Amygdala (tissue), 56 donors: ENCODE data around the gene PALLD.
"Not testable (repeated sequence)": the region's sequence is repeated elsewhere in the genome, so short reads cannot be mapped to it uniquely, and the experiment has no call there.

Experiments
- DNase-seq, 56 donors: peaks; one replicate each; lab custom pipeline; 2025; lab: John Stamatoyannopoulos, UW

The PALLD gene

DNA sequence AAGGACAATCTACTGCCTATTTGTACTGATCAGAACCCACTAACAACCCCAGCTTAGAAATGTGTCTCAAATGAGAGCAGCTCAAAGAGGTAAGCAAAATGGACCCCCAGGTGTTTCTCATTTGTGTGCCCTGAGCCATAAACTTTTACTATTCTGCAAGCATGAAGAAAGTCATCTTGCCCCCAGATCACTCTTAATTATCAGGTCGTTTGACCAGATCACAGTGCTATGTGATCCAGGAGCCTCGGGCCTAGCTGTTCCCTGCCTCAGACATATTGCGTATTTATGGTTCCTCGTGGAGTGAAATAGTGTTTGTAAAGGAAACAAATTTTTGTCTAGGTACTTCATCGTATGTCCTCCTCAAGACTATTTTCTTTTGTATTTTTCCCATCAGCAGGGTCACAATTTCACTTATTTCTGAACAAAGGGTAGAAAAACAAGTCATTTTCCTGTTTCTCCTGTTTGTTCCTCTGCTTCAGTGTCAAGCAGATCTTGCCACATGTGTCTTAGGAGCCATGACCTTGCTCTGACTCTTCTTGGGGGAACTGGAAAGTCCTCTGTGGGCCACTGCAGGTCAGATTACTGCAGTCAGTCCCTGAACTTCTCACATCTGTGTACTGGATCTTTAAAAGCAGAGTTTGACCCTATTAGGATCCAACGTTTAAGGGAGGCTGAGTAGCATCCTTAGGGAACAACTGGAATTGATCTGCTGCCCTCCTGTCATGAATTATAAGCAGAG, 194.9 kb downstream of the PALLD start:
- DNase-seq = no peak

DNA sequence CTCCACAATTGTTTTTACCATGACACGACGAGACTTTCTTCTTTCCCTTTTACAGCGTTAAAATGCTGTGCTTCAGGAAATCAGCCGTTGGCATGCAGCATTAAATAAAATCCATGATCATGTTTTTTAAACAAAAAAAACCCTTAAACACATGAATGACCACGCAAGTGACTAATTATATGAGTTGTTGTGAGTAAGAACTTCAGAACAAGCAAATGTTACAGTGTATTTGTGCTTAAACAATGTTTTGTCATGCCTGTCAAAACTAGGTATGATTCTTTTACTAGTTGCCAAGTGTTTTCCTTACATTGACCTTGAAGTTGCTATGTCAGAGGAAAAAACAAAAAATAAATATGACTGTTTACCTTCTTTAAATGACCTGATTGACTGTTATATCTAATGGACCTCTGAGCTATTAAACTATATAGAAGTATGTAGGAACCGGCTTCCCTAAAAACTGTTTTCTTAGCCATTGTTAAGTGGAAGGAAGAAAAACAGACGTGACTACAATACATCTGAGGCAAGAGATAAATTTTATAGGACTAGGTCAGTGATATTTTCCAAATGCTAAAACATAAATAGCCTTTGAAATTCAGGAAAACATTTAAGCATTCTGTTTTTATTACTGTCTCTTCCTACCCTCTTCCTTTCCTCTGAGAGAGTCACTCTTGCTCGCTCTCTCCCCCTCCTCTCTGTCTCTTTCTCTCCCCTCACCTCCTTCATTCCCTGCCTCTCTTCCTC, 197.1 kb downstream of the PALLD start:
- no peak for DNase-seq

GRCh38 chr4:168694667-168695066, 197.8 kb downstream of the PALLD start:
- DNase-seq = no peak

DNA sequence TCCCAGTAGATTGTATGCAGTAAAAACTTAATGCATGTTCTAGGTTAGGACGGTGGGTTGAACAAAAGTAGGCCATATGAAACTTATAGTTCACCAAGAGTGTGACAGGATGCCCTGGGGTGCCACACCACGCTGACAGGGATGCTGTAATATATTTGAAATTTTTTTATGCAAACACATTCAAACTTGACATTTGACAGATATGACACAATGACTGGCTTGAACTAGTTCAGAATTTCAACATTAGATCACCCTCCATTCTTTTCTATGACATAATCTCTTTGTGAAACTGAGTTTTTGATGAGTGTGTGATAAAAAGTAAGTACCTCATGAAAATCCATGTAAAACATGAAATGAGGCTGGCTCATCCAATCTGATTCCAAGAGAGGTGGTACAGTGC, 198.4 kb downstream of the PALLD start:
- DNase-seq = no peak

DNA sequence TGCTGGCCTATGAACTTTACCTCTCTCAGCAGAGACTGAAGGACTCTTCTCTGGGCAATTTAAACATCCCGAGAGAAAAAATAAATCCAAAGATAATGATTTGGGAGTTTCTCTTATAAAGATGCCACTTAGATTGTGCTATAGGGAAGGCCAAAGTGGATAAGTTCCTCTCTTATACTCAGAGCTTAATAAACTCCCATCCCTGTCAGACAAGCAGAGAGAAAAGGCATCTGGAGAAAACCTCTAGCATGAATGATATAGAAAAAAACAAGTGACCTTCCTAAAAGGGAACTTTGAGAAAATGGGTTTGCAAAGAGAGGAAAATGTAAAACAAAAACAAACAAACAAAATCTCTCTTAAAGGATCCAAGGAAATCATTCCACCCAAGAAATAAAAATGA, 199.4 kb downstream of the PALLD start:
- no peak for DNase-seq

DNA sequence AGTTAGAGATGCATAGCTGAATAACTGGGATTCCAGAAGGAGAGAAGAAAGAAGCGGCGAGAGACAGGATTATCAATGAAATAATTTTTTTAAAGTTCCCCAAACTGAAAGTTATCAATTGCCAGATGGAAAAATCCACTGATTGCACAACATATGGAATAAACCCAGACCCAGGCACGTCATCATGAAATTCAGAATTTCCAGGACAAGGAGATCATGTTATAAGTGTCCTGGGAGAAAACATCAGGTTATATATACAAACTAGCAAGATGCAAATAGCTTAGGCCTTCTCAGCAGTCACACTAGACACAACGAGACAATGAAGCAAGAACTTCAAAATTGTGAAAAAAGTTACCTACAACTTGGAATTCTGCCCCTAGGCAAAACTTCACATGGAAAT, 200.0 kb downstream of the PALLD start:
- no peak for DNase-seq

DNA sequence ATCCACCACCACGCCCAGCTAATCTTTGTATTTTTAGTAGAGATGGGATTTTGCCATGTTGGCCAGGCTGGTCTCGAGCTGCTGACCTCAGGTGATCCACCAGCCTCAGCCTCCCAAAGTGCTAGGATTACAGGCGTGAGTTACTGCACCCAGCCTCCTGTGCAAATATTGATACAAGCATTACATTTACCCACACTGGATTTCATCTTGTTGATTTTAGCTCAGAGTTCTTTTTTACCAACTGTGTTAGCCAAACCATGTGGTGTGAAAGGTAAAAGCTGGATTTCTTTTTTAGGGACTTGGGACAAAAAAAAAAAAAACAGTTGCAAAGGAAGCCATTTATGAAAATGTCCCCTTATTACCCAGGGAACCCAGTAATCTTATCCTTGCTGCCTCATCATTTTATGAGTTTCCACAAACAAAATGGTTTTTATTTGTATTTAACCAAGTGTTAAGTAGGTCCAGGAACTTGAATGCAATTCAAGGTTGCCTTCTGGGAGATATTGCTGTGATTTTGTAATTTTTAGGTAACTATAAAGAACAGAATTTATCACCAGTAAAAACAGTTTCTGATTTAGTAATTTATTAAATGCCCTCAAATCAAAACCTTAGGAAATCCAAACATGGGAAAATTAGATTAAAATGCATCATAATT, 202.5 kb downstream of the PALLD start:
- no peak for DNase-seq

DNA sequence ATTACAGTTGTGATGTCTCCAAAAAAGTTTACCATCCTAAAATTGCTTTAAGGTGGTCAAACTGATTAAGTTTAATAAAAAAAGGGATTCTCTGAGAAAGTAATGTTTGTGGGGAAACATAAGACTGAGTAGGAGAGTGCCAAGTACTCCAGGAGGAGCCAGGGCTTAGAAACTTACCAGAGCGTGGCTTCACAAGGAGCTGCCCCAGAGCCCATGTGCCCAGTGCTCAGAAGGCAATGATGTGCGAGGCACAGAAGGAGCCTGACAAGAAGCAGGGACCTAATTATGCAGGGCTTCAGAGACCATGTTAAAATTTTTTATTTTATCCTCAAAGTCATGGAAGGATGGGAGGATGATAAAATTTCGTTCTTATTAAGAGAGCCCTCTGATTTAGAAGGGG, 204.2 kb downstream of the PALLD start:
- no peak for DNase-seq

DNA sequence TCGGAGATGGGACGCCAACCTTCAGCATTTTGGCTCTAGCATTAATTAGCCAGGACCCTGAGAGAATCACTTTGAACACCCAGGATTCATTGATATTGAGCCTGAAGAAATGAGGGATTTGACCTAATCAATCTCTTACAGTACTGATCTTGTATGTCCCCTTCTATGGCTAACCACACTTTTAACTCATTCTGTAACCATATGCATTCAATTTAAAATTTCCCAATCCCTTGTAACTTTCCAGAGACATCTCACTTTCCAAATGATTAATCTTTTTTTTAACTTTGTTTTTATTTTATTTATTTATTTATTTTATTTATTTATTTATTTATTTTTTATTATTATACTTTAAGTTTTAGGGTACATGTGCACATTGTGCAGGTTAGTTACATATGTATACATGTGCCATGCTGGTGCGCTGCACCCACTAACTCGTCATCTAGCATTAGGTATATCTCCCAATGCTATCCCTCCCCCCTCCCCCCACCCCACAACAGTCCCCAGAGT, 205.8 kb downstream of the PALLD start:
- DNase-seq = not testable (repeated sequence)

DNA sequence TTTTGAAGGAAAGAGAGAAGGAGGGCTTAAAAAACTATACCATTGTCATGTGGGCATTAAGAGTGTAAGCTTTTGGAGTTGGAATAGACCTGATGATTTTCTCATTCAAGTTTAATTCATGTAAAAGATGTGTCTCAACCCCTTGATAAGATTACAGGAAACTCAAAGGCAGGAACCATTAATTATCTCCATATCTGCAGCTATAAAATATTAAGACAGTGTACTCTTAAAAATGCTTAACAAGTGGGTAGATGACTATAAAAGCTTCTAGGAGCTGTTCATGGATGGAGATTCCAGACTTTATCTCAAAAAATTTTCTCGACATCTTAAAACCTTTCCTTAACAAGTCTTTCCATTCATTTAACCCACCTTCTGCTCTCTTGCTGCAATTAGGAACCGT, 208.3 kb downstream of the PALLD start:
- DNase-seq = no peak

DNA sequence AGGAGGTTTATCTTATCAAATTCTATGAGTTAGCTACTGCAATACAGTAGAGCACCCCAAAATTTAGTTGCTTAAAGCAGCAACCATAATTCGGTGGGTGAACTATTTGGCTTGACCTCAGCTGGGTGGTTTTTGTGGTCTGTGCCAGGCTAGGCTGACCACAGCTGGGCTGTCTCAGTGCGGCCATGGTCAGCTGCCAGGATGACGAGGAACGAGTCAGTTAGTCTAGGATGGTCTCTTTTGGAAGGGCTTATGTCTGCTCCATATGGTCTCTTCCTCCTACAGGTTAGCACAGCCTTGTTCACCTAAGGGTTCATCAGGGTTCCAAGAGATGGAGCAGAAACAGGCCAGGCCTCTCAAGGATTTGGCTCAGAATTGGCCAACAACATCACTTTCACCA, 210.4 kb downstream of the PALLD start:
- DNase-seq = no peak

DNA sequence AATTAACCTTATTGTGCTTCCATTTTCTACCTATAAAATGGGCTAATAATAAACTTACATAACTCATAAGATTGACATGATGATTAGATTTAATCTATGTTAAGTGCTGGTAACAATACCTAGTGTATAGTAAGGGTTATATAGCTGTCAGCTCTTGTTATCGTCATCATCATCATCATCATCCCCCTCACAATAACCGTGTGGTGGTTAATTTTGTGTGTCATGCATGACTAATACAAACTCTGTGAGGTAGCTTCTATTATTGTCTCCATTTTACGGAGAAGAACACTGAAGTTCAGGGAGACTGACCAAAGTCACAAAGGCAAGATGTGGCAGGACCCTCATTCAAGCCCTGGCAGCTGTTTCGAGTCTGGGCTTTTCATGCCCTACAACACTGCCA, 211.3 kb downstream of the PALLD start:
- no peak for DNase-seq

- DNase-seq = peak in 9 of 56 donors; percentile 0 to 33 (median 12)
Measured at GRCh38 chr4:168710353-168710946, 213.6 kb downstream of the PALLD start.

DNA sequence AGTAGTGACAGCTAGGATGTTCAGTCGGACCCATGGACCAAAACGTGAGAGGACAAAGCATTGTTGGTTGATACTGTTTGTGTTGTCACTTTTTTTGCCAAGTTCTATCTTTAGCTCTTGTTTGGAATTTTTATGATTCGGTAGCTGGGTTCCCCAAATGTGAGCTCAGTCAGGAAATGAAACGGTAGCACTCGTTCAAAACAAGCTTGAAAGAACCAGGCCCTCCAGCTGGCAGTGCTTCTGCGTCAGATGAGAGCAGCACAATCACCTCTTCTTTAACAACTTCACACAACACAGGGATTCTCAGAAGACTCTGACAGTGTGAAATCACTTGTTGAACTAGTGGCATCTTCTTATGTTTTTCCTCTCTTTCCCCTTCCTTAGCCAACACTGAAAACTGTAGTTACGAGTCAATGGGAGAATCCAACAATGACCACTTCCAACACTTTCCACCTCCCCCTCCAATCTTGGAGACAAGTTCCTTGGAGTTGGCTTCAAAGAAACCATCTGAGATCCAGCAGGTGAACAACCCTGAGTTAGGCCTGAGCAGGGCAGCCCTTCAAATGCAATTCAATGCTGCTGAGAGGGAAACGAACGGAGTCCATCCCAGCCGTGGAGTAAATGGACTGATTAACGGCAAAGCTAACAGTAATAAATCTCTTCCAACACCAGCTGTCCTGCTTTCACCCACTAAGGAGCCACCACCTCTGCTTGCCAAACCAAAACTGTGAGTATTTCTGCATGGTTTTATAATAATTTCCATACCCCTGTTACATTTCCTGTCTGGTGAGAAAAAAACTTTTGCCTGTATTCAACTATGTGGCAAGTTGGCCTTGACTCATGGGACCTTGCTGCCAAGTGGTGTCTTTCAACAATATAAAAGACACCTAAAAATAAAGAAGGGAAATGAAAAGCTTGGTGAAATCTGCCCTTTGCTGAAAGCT, 214.6 kb downstream of the PALLD start:
- no peak for DNase-seq

- DNase-seq = no peak
Measured at GRCh38 chr4:168712316-168712890, 215.6 kb downstream of the PALLD start.

DNA sequence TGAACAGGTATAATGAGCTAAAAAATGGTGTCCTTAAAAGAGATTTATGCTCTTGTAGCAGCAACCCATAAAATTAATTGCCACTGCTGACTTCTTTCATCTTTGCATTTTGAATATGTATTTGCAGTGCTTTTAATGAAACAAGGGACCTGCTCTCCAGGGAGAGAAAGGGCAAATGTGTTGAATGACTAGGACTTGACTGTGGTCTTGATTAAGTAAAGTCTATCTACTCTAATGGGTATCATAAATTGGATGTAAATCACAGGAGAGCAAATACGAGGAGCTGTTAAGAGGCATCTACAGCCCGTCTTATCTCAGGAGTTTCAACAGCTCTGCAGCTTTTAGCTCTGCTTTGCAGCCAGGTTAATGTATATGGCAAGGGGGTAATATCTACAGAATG, 216.4 kb downstream of the PALLD start:
- DNase-seq = no peak

- DNase-seq = no peak
Measured at GRCh38 chr4:168715896-168716295, 219.0 kb downstream of the PALLD start.

DNA sequence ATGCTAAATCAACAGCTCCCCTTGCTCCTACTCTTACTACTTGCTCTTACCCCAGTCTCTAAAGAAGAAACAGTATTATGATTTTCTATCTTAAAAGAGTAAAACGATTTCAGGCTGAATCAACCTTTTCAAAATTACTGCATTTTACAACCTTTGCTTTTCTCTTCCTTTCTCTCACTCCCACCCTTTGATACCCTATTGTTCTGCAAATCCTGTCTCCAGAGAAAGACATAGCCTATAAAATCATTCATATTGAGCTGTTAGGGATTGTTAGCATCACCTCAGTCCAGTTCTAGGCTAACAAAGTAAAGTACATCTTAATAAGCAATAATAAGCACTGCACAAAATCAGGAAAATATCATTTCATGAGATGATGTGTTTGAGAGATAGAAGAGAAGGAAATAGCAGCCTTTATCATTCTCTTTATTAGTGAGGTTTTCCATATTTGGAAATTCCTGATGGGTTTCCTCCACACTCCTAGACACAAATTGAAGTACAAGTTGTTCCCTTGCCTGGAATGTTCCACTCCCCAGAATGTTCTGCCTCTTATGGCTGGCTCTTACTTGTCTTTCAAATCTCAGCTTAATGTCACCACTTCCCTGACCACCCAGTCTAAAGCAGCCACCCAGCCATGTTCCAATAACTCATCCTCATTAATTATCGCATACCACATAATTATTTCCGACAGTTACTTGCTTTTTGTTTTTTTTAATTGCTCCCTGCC, 219.7 kb downstream of the PALLD start:
- no peak for DNase-seq

DNA sequence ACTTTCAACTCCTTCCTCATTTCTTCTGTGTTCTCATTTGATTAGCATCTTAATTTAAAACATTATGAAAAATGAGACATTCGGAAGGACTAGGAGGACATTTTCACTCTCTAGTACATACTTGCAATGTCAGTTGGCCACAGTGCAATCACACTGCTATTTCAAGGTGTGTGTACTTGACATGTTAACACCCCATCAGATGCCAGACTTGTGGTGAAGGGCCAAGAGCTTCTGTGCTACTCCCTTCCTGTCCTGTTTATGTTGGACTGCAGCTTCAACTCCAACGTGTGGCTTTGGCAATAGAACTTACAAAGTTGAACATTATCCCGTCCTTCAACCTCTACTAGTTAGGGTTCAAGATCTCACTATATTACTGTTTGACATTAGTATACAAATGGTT, 221.0 kb downstream of the PALLD start:
- no peak for DNase-seq
